ENCODE data around the gene LGI2.

Gene LGI2

DNA sequence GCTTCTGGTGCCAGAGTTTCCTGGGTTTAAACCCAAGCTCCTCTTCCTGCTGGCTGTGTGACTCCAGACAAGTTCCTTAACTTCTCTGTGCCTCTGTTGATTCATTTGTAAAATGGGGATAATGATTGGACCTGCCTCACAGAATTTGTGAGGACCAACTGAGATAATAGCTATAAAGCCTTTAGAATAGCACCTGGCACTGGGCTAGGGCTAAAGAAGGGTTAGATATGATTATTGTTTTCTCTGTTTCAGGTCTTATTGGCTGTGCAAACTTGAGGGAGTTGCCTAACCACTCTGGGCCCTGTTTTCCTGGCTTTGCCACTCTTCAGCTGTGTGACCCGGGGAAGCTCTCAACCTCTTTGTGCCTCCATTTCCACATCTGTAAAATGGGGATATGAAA, 37.8 kb downstream of the LGI2 start:
- DNase-seq = no peak

DNA sequence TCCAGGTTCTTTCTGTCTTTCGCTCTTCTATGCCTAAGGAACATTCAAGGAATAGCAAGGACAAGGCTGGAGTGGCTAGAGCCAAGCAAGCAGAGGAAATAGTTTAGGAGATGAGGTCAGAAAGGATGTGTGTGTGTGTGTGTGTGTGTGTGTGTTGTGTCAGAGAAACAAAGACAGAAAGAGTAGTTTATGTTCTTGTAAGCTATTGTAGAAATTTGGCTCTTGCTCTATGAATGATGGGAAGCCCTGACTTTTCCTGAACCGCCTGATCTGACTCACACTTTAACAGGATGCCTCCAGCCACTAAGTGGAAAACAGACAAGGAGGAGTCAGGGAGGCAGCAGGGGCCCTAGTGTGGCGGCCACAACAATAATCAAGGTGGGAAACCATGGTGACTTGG, 39.7 kb downstream of the LGI2 start:
- peak; percentile 66 for DNase-seq

DNA sequence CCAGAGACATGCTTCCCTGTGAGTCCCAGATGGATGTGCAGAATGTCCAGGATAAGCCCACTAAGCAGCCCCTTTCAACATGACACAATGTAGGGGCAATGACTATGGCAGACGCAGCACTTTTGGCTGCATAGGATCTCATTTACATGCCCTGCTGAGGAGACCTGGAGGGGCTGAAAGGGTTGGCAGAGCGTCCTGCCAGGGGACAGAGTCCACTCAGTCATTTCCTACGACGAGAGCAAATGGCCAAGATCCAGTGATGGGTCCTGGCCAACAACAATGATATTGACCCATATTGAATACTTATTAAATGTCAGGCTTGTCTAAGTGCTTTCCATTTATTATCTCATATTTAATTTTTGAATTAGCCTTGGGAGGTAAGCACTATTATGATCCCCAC, 41.4 kb downstream of the LGI2 start:
- no peak for DNase-seq

DNA sequence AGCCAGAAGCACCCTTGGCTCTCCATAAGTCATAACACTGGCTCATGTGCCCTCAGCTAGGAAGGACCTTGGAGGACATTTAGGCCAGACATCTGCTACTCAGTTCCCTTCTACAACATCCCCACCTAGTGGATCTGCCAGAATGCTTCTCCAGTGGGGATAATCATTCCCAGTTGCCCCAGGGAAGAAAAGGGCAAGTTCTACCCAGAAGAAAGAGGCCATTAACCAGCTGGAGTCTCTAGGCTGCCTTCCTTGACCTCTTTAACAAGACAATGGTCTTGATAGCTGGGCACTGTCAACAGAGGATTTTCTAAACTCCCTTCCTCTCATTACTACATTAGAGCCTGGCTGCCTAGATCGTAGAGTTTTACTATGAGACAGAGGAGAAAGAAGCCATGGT, 42.0 kb downstream of the LGI2 start:
- peak; percentile 83 for DNase-seq

DNA sequence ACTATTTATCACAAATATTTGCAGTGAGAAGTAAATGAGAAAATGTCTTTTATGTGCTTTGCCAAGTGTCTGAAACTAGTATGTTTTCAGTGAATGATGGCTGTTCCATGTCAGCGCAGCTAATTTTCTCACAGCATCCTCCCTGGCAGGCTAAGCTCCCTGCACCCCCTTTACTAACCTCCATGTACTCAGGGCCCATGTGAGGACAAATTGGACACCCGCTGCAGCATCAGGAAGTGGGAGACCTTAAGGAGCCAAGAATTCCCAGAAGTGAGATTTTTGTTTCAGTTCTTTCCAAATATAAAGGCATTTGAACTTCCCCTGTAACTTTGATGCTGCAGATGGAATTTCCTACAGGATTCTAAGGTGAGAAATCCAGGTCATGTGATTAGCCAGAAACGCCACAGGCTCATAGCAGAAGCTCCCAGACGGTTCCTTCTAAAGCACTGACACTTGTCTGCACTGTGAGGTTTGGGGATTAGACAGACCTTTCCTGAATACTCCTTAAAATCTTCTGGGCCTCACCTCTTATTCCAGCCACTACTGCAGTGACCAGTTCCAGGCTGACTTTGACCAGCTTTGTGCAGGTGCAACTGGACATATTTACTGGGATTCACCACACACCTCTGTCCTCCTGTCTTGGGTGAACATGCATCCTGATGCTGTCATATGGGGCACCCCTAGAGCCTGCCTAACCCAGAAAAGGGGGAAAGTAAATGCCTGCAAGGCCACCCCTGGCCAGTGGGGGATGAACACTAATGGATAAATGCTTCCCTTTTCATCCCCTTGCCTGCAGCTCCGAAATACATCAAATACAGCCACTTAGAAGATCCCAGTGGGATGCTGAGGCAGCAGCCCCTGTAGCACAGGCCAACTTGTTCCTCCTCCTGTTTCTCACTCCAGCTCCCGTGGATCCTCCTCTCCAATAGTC, 45.9 kb downstream of the LGI2 start:
- peak; percentile 16 for DNase-seq

DNA sequence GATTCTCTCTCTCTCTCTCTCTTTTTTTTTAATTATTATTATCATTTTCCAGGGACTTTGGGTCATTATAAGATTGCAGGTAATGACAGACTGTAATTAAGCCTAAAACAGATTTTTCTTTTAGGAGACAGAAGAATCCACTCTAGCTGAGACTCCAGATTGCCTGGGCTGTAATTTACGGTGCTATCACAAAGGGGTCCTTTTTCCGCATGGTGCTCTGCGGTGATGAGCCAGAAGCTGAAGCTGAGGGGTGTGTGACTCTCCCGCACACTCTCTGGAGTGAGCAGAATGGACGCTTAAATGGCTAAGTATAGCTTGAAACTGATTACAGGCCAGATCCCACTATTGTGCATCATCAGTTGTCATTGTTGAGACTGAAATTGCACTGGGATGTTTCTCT, 50.0 kb downstream of the LGI2 start:
- DNase-seq = peak; percentile 52

DNA sequence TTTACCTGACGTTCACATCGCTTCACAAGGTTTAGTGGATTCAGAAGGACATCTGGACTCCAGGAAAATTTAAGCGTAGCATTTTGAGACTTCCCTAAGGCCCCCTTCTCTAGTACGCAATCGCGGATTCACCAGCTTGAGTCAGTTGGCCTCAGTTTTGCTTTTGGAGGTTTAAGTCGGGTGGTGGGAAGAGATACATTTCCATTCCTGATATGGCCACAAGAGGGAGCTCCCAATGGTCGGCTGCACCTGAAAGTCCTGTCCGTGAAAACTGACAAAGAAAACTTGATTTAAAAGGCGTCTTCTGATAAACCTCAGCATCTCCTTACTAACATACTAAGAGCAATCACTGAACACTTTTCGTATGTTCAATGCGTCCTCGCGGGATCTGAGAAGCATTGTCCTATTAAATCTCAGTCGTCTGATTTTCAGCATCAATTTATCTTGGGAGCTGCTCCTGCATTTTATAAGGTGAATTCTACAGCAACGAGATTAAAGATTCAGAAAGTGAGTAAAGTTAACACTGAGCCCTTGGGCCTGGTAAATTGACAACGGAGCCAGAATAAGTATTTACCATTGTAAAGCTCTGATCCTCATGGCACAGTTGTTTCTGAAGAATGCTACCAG, 50.6 kb downstream of the LGI2 start:
- peak; percentile 64 for DNase-seq

DNA sequence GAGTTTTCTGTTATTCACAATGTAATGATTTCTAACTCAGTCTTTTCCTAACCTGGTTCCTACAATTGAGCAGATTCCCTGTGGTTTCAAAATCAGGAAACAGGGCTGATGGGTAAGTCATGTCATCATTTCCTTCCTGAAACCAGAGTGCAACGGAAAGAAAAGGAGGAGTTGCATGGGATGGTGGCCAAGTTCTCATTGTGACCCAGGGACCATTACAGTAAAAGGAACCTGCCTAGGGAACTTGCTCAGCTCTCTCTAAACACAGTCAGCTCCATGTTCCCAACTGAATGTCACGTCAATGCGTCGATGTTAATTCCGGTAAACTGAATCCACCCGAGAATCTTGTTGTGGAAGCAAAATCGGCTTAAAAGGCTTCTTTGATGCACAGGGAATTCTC, 51.2 kb downstream of the LGI2 start:
- DNase-seq = no peak

DNA sequence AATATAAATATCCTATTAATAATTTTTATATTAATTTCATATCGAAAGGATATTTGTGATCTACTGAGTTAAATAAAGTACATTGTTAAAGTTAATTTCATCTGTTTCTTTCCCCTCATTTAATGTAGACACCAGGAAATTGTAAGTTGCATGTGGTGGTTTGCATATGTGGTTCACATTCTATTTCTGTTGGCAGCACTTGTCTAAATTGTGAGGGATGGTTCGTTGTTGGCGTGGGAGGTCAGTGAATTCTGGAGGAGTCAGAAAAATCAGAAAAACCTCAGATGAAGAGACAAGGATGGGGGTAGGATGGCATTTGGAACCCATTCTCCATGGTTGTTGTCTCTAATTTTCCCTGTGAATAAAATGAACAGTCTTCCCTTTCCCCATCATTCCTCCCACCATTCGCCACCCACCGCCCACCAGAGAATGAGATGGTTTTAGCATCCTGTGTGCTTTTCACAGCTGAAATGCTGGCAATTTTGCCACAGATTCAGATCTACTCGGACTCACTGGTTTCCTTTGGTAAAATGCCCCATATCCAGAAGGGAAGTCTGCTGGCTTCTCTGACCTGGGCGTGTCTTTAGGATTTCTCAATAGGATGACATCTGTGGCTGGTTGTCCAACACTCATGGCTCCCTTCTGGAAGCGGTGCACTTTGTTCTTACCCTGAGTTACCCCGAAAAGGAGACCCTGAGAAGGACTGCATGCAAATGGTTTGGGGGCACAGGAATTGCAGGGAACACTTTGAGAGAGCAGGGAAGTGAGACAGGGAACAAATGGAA, 52.3 kb downstream of the LGI2 start:
- DNase-seq = peak; percentile 8

DNA sequence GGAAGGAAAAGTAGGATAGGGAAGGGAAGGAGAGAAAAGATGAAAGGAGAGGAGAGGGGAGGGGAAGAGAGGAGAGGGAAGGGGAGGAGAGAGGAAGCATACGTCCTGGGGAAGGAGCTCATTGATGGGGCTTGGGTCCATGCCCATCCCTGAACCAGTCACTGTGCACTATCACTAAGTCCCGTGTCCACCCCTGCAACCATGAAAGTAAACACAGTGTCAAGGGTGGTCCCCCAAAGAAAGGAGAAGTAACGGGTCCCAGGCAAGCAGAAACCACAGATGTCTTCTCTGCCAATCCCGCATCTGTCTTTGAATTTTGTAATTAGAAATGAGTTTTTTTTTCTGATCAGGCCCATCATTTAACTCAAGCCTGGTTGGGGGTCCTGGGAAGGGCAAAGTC, 55.2 kb downstream of the LGI2 start:
- peak; percentile 12 for DNase-seq

DNA sequence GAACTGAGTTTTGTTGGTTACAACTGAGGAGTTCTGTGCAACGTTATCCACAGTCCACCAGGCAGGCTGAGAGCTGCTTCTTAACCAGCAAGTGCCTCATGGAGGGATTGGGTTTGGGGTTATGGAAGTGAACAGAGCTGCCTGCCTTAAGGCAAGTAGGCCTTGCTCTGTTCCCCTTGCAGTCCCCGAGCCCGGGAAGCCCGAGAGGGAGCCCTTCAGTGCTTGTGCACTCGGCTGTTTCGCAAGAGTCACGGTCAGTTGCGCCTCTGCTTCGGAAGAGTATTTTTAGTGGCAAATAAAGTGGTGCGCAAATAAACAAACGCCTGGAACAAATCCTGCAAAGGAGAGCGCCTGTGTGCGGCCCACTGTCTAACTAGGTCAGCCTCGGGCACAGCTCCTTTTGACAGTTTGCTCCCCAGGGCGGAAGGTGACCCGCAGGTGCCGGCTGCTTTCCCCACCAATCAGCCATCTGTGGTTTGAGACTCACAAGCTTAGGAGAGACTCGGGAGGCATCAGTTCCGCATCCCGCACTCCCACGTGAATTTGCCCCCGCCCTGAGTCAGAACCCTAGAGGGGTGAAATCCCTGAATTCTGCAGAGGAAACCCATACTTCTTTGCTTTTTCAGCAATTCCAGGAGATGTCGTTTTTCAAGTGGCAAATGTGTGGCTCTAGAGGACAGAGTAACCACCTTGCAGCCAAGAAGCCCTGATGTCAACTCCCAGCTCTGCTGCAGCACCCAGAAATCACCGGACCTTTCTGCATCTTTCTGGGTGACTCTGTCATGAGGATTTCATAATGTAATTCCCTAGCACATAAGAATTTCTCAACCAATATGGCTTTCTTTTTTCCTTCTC, 56.8 kb downstream of the LGI2 start:
- DNase-seq = peak; percentile 60

DNA sequence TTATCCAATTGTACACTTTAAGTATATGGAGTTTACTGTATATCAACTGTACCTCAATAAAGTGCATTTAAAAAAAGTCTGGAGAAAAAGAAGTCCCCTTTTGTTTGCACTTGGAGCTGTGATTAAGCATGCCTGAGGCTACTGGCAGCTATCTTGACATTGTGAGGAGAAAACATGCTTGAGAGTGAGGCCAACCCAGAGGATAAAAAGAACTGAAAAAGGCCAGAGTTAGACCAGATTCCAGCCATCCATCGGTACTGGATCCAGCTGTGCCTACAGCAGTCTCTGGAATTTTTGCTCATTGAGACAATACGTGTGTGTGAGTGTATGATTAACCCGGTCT, 57.4 kb downstream of the LGI2 start:
- DNase-seq = no peak

DNA sequence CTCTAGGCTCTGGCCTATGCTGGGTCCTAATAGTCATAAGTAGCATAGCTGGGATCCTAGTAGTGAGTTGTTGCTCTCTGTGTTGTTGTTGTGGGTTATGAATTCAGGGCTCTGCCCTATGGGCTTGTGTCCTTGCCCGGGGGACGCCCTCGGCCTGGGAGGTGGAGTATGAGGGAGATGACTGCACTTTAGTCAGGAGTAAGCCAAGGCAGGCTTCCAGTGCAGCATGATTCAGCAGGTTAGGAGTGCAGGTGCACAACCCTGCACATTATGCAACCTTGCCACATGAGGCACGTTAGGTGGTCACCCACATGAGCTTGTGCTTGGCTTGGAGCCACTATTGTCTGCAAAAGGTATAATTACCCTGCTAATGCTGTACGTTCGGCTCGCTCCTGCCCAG, 59.6 kb downstream of the LGI2 start:
- DNase-seq = peak; percentile 31

DNA sequence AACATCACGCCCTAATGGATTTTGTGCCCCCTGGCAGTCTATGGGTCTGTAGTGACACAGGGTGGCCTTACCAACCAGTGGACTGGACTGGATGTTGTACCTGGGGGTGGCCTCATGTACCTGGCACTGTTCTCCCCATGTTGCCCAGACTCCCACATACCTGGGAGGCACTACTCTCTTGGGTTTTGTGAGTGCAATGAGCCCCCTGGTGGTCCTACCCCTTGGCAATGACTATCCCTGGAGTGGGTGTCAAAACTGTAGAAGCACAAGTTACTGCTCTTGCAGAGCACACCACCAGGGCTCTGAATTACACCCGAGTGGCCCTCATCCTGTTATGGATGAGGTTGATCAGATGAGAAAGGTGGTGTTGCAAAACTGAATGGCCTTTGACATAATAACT, 60.1 kb downstream of the LGI2 start:
- DNase-seq = no peak

DNA sequence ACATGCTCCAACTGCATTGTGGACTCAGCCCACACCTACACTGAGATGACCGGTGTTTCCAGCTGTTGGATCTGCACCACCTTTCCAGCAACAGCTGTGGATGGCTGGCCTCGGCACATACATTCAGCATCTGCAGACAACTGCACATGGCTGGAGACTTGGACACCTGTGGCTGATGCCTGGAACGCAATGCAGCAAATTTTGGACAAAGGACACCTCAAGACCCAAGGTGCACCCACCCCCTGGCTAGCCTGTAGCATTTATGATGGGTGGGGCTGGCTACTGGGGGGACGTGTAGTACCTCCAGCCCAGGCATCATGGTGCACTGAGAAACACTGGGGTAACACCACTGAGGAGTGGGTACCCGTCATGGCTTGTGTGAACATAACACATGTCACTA, 60.6 kb downstream of the LGI2 start:
- peak; percentile 26 for DNase-seq

DNA sequence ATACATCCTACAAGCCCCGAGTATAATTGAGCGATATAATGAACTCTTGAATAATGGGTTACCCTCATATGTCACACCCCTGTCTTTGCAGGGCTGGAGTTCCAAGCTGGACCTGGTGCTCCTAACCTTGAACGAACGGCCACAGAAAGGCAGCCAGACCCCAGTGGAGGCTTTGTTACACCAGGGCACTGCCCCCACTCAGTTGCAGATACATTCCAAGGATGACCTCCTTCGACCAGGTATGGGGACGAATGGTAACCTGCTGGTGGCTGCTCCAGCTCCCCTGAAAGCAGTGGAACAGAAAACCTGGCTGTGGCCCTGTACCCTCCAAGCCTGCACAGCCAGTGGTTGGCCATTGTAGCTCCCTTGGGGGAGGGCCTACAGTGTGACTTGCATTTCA, 61.3 kb downstream of the LGI2 start:
- peak; percentile 32 for DNase-seq

DNA sequence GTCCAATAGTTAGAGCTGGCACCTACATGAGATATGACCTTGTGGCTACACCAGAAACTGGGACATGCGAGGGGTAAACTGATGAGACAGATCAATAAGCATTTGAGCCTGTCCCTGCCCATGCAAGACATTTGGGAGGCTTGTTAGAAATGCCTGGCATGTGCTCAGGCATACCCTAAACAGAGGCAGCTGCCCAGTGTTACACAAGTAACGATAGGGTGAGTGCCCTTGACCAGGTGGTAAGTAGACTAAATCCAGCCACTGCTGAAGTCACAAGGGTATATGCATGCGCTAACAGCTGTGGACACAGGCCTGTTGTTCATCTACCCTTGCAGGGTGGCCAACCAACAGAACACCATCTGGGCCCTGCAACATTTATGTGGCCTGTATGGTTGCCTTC, 61.8 kb downstream of the LGI2 start:
- peak; percentile 35 for DNase-seq

DNA sequence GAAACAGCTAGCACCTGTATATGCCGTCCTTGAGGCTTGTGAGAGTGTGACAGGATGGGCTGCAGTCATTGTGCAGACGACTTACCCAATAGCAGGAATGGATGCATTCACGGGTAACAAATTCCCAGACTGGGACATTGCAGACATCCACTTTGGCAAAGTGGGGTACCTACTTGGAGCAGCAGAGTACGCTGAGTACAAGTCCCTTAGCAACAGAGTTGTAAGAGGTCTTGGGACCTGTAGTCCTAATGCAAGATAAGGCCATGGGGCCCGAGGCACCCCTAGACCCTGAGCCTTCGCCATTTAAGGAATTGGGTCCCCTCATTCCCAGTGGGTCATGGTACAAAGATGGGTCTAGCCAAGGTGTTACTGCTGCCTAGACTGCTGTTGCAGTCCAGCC, 62.5 kb downstream of the LGI2 start:
- peak; percentile 20 for DNase-seq

DNA sequence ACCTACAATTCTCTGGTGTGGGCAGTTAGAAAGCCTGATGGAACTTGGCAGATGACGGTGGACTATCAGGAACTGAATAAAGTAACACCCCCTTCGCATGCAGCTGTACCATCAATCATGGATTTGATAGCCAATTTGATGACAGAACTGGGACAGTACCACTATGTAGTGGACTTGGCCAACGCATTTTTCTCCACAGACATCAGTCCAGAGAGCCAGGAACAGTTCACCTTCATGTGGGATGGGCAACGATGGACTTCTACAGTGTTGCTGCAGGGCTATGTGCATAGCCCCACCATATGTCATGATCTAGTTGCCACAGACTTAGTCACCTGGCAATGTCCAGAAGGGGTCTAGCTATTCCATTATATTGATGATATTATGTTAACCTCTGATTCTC, 63.4 kb downstream of the LGI2 start:
- DNase-seq = no peak

DNA sequence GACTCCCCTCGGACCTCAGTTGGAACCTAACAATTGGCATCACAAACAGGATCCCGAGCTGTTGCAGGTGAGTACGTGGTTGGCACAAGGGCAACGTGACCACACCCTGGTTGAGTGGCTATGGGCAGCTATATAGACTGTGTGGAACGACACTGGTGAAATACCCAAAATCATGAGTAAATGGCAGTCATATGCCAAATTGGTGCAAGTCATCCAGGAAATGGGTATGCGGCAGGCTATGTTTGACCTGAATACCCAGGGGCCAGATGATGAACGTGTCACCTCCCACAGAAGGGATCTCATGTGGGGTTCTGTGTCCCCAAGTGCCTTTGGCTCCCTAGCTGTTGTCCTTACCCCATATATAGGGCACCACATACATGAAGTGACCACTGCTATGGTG, 64.7 kb downstream of the LGI2 start:
- DNase-seq = peak; percentile 23

DNA sequence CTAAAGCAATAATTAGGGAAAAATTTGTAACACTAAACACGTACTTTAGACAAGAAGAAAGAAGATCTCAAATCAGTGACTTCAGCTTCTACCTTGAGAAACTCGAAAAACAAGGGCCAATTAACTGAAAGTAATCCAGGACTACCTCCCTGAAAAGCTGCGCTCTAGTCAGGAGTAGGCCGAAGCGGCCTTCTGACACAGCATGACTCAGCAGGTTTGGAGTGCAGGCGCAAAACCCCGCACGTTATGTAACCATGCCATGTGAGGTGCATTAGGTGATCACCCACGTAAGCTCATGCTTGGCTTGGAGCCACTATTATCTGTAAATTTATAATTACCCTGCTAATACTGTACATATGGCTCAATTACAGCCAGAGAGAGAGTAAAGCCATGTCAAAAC, 65.1 kb downstream of the LGI2 start:
- peak; percentile 47 for DNase-seq

DNA sequence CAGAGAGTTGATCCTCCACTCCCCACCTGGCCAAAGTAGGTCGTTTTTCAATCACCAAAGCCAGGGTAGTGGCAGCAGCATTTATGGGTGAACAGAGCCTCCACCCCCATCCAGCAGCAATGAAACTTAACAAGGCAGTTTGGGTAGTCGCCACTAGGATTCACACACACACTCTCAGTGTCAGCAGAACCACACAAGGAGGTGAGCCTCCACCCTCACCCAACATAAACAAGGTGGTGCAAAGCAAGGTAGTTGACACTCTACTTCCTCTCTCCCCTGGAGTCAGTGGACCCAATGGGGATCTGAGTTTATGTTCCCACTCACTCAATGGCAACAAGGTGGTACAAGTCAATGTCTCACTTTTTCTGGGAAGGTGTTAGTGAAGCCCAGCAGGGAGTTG, 67.5 kb downstream of the LGI2 start:
- no peak for DNase-seq

DNA sequence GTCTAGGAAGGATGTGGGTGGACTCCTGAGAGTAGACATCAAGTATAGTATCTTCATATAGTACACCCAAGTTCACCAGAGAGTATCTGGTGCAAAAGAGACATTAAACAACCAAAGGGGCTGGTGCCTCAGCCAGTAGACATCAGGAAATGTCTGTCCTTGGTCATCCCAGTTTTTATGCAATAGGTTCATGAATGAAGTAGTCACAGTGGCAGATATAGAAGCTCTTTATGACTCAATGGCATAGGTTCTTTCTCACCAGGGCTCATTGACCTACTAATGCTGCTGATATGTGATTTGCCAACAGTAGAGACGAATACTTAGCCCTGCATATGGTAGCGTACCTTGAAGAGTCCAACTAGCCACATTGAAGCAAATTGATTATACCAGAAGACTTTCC, 72.9 kb downstream of the LGI2 start:
- no peak for DNase-seq

Data from islet precursor cell (in vitro differentiated cells).